Activated CD8-positive, alpha-beta T cell treated with anti-CD3 and anti-CD28 coated beads, Interleukin-2, amount 10 ng/mL, durations not matched to agents 7 days and 5 days (primary cell): ENCODE results near the gene IFT57. TPM values are rescaled to one million over a fixed set of nuclear protein-coding genes. Genes with fewer than 3 reads are reported as not detected.
A peak's percentile ranks its signal among the peaks of the same experiment; 100 is the strongest.

ENCODE experiments used
- ATAC-seq: fragments of 150-1000 bp; cut with Tn5 transposase; one replicate; pipeline ENCODE4 v1.10.0; 2021; ENCODE audit warnings: moderate library complexity
- CTCF ChIA-PET: fragments of 350-600 bp; sonication (Branson Sonifier 250); formaldehyde crosslinking; loops from one replicate; lab custom pipeline; 2021; ENCODE audit warnings: antibody characterized with exemption; lab: Charles Lee
- POLR2A ChIA-PET: fragments of 350-600 bp; sonication (Branson Sonifier 250); formaldehyde crosslinking; loops from one replicate; lab custom pipeline; 2021; ENCODE audit warnings: antibody characterized with exemption; lab: Charles Lee
- DNase-seq: peaks from one replicate; pipeline ENCODE4 v3.0.0-alpha.2; 2020
- H3K27ac Mint-ChIP-seq: one replicate; pipeline ENCODE4 v1.8.0; 2021; ENCODE audit warnings: mild to moderate bottlenecking, mixed read lengths
- H3K27me3 Mint-ChIP-seq: one replicate; pipeline ENCODE4 v1.8.0; 2021; ENCODE audit warnings: low read depth, mixed read lengths
- H3K36me3 Mint-ChIP-seq: one replicate; pipeline ENCODE4 v1.8.0; 2021; ENCODE audit warnings: low read depth, mixed read lengths
- H3K4me1 Mint-ChIP-seq: one replicate; pipeline ENCODE4 v1.8.0; 2021; ENCODE audit warnings: low read depth, mixed read lengths
- H3K4me3 Mint-ChIP-seq: one replicate; pipeline ENCODE4 v1.8.0; 2021; ENCODE audit warnings: mild to moderate bottlenecking, mixed read lengths
- H3K9me3 Mint-ChIP-seq: one replicate; pipeline ENCODE4 v1.8.0; 2022; ENCODE audit warnings: mixed read lengths; ENCODE audit not compliant: insufficient read depth
- total RNA-seq, 2 experiments: library from RNA; stranded (reverse); gene quantifications; one replicate each; pipeline ENCODE4 v1.2.3, GENCODE V29; 2021

The IFT57 gene
- total RNA-seq, 2 experiments from 2014 or later: 23.9 to 25.5 TPM

- Mint-ChIP-seq H3K36me3 (peaks cover 35% of the 10 kb centered on the region), H3K4me1 (peaks cover 64% of the 10 kb centered on the region), H3K9me3 (no peaks in the 10 kb centered on the region), H3K4me3 (peak overlapping the region; percentile 79), H3K27me3 (no peaks in the 10 kb centered on the region), H3K27ac (peak overlapping the region; percentile 89)
- ChIA-PET CTCF (interaction anchor here (1.2 to 4.2 kb wide), 4 partner anchors 8 to 352 kb away, joined by 3 to 24 read pairs (median 4); no protein-coding TSS in a partner anchor), POLR2A (interaction anchor here (0.5 to 7.4 kb wide), 16 partner anchors 8 to 464 kb away, joined by 3 to 96 read pairs (median 4); partner anchors contain the start of genes CIP2A, DZIP3 and IFT57)
- DNase-seq (peak; percentile 74), ATAC-seq (peak; percentile 60)
These were observed 96.6 kb downstream of the IFT57 start for GRCh38 chr3:108125550-108126071.

- peak overlapping the region; percentile 79 for H3K4me3 Mint-ChIP-seq
- H3K9me3 Mint-ChIP-seq: no peaks in the 10 kb centered on the region
- peaks cover 34% of the 10 kb centered on the region for H3K36me3 Mint-ChIP-seq
- H3K27ac Mint-ChIP-seq: peak overlapping the region; percentile 89
- peak; percentile 21 for ATAC-seq
- DNase-seq: no peak
- H3K27me3 Mint-ChIP-seq: no peaks in the 10 kb centered on the region
- CTCF ChIA-PET: interaction anchor here (1.2 to 4.2 kb wide), 4 partner anchors 9 to 353 kb away, joined by 3 to 24 read pairs (median 4); no protein-coding TSS in a partner anchor
- H3K4me1 Mint-ChIP-seq: peaks cover 61% of the 10 kb centered on the region
- POLR2A ChIA-PET: interaction anchor here (0.8 to 7.4 kb wide), 14 partner anchors 8 to 465 kb away, joined by 3 to 96 read pairs (median 6); partner anchors contain the start of genes CIP2A, DZIP3 and IFT57
These were observed 97.1 kb downstream of the IFT57 start for GRCh38 chr3:108125153-108125543.

GRCh38 chr3:108124337-108125152 is 97.7 kb downstream of the IFT57 start:
- POLR2A ChIA-PET: interaction anchor here (1.0 to 7.4 kb wide), 8 partner anchors 9 to 169 kb away, joined by 3 to 96 read pairs (median 12); partner anchors contain the start of genes CD47 and IFT57

GRCh38 chr3:108123326-108123725 is 98.9 kb downstream of the IFT57 start:
- ATAC-seq (no peak), DNase-seq (no peak)
- no peak overlapping the region for H3K27ac Mint-ChIP-seq
- H3K27me3 Mint-ChIP-seq: no peaks in the 10 kb centered on the region
- no peaks in the 10 kb centered on the region for H3K9me3 Mint-ChIP-seq
- POLR2A ChIA-PET: interaction anchor here (0.6 to 7.4 kb wide), 5 partner anchors 18 to 81 kb away, joined by 3 to 96 read pairs (median 5); no protein-coding TSS in a partner anchor
- CTCF ChIA-PET: interaction anchor here (0.9 to 1.3 kb wide), 2 partner anchors 10 to 363 kb away, joined by 3 read pairs; no protein-coding TSS in a partner anchor
- peaks cover 20% of the 10 kb centered on the region for H3K36me3 Mint-ChIP-seq
- no peak overlapping the region for H3K4me3 Mint-ChIP-seq
- H3K4me1 Mint-ChIP-seq: peaks cover 57% of the 10 kb centered on the region

More at GRCh38 chr3:108124337-108125152, 97.7 kb downstream of the IFT57 start:
- H3K36me3 Mint-ChIP-seq: peaks cover 30% of the 10 kb centered on the region
- no peaks in the 10 kb centered on the region for H3K27me3 Mint-ChIP-seq
- peak; percentile 56 for ATAC-seq
- peaks cover 63% of the 10 kb centered on the region for H3K4me1 Mint-ChIP-seq
- peak overlapping the region; percentile 89 for H3K27ac Mint-ChIP-seq
- CTCF ChIA-PET: interaction anchor here (1.2 to 4.2 kb wide), 3 partner anchors 8 to 36 kb away, joined by 3 to 24 read pairs (median 3); no protein-coding TSS in a partner anchor
- peak; percentile 76 for DNase-seq
- no peaks in the 10 kb centered on the region for H3K9me3 Mint-ChIP-seq
- H3K4me3 Mint-ChIP-seq: peak overlapping the region; percentile 79

- Mint-ChIP-seq H3K36me3 (peaks cover 13% of the 10 kb centered on the region), H3K4me1 (peaks cover 53% of the 10 kb centered on the region)
- CTCF ChIA-PET: interaction anchor here (0.7 to 1.6 kb wide), 5 partner anchors 16 to 364 kb away, joined by 3 to 4 read pairs (median 3); no protein-coding TSS in a partner anchor
These were observed 99.9 kb downstream of the IFT57 start for GRCh38 chr3:108122276-108122675.

GRCh38 chr3:108119398-108120104 is 102.7 kb downstream of the IFT57 start:
- H3K4me3 Mint-ChIP-seq: no peak overlapping the region
- peaks cover 33% of the 10 kb centered on the region for H3K4me1 Mint-ChIP-seq
- no peaks in the 10 kb centered on the region for H3K27me3 Mint-ChIP-seq
- CTCF ChIA-PET: no interaction called here
- no peak for ATAC-seq
- DNase-seq: no peak
- POLR2A ChIA-PET: no interaction called here
- H3K36me3 Mint-ChIP-seq: peaks cover 2% of the 10 kb centered on the region
- no peak overlapping the region for H3K27ac Mint-ChIP-seq
- H3K9me3 Mint-ChIP-seq: no peaks in the 10 kb centered on the region

More at GRCh38 chr3:108122276-108122675, 99.9 kb downstream of the IFT57 start:
- H3K9me3 Mint-ChIP-seq: no peaks in the 10 kb centered on the region
- ATAC-seq (no peak), DNase-seq (no peak)
- no peak overlapping the region for H3K27ac Mint-ChIP-seq
- no peaks in the 10 kb centered on the region for H3K27me3 Mint-ChIP-seq
- POLR2A ChIA-PET: interaction anchor here (0.8 to 7.4 kb wide), 2 partner anchors 21 to 34 kb away, joined by 4 to 96 read pairs; no protein-coding TSS in a partner anchor
- H3K4me3 Mint-ChIP-seq: no peak overlapping the region

GRCh38 chr3:108118038-108118768 is 104.0 kb downstream of the IFT57 start:
- H3K27me3 Mint-ChIP-seq: peaks cover 2% of the 10 kb centered on the region
- DNase-seq (no peak), ATAC-seq (no peak)
- H3K4me3 Mint-ChIP-seq: no peak overlapping the region
- peaks cover 2% of the 10 kb centered on the region for H3K36me3 Mint-ChIP-seq
- no peaks in the 10 kb centered on the region for H3K9me3 Mint-ChIP-seq
- no peak overlapping the region for H3K27ac Mint-ChIP-seq
- H3K4me1 Mint-ChIP-seq: peaks cover 20% of the 10 kb centered on the region
- CTCF ChIA-PET: interaction anchor here (1.0 kb wide), 1 partner anchor 24 kb away, joined by 4 read pairs; no protein-coding TSS in a partner anchor
- POLR2A ChIA-PET: interaction anchor here (0.7 kb wide), 1 partner anchor 25 kb away, joined by 3 read pairs; no protein-coding TSS in a partner anchor

- peaks cover 2% of the 10 kb centered on the region for H3K36me3 Mint-ChIP-seq
- ChIA-PET CTCF (interaction anchor here (1.0 kb wide), 1 partner anchor 23 kb away, joined by 4 read pairs; no protein-coding TSS in a partner anchor), POLR2A (no interaction called here)
- peaks cover 2% of the 10 kb centered on the region for H3K27me3 Mint-ChIP-seq
- no peak overlapping the region for H3K4me3 Mint-ChIP-seq
- H3K9me3 Mint-ChIP-seq: no peaks in the 10 kb centered on the region
- H3K27ac Mint-ChIP-seq: no peak overlapping the region
- H3K4me1 Mint-ChIP-seq: peaks cover 16% of the 10 kb centered on the region
- no peak for ATAC-seq
- DNase-seq: no peak
These were observed 104.9 kb downstream of the IFT57 start for GRCh38 chr3:108117241-108117775.

GRCh38 chr3:108114423-108115065 is 107.7 kb downstream of the IFT57 start:
- peaks cover 2% of the 10 kb centered on the region for H3K27me3 Mint-ChIP-seq
- POLR2A ChIA-PET: interaction anchor here (1.0 to 1.4 kb wide), 2 partner anchors 10 to 11 kb away, joined by 3 read pairs; no protein-coding TSS in a partner anchor
- ATAC-seq (no peak), DNase-seq (no peak)
- peaks cover 11% of the 10 kb centered on the region for H3K4me1 Mint-ChIP-seq
- no peak overlapping the region for H3K27ac Mint-ChIP-seq
- H3K4me3 Mint-ChIP-seq: no peak overlapping the region
- no peaks in the 10 kb centered on the region for H3K9me3 Mint-ChIP-seq
- CTCF ChIA-PET: interaction anchor here (0.8 to 1.2 kb wide), 3 partner anchors 11 to 187 kb away, joined by 3 read pairs; no protein-coding TSS in a partner anchor
- peaks cover 2% of the 10 kb centered on the region for H3K36me3 Mint-ChIP-seq

GRCh38 chr3:108113975-108114374 is 108.2 kb downstream of the IFT57 start:
- Mint-ChIP-seq H3K4me3 (no peak overlapping the region), H3K9me3 (no peaks in the 10 kb centered on the region), H3K27me3 (peaks cover 2% of the 10 kb centered on the region), H3K27ac (no peak overlapping the region), H3K4me1 (peaks cover 7% of the 10 kb centered on the region), H3K36me3 (peaks cover 2% of the 10 kb centered on the region)
- CTCF ChIA-PET: no interaction called here
- no peak for ATAC-seq
- DNase-seq: no peak
- POLR2A ChIA-PET: no interaction called here
